Immature natural killer cell (primary cell): ENCODE data around the gene APOF. TPM values are rescaled to one million over a fixed set of nuclear protein-coding genes. Genes with fewer than 3 reads are reported as not detected.

Source experiments
- DNase-seq, 3 donors: peaks; one replicate each; pipeline ENCODE4 v3.0.0; 2022; ENCODE audit warnings: mixed read lengths in 1 of 3
- H3K27ac Mint-ChIP-seq, 6 donors: one replicate each; pipeline ENCODE4 v1.8.0; 2020; ENCODE audit warnings: mixed read lengths in 6 of 6, mild to moderate bottlenecking in 5 of 6, inconsistent platforms in 4 of 6, moderate library complexity in 3 of 6
- H3K27me3 Mint-ChIP-seq, 3 donors: one replicate each; pipeline ENCODE4 v1.8.0; 2020 to 2021; ENCODE audit warnings: low read depth in 3 of 3, mild to moderate bottlenecking in 3 of 3, mixed read lengths in 3 of 3, moderate library complexity in 3 of 3, inconsistent platforms in 1 of 3
- H3K36me3 Mint-ChIP-seq, 3 donors: one replicate each; pipeline ENCODE4 v1.8.0; 2020; ENCODE audit warnings: mixed read lengths in 3 of 3, inconsistent platforms in 2 of 3, mild to moderate bottlenecking in 2 of 3
- H3K4me1 Mint-ChIP-seq, 2 donors: one replicate each; pipeline ENCODE4 v1.8.0; 2020; ENCODE audit warnings: inconsistent platforms in 2 of 2, mild to moderate bottlenecking in 2 of 2, mixed read lengths in 2 of 2, moderate library complexity in 1 of 2
- H3K4me3 Mint-ChIP-seq, 5 donors: one replicate each; pipeline ENCODE4 v1.8.0; 2020; ENCODE audit warnings: mild to moderate bottlenecking in 5 of 5, mixed read lengths in 5 of 5, inconsistent platforms in 3 of 5, moderate library complexity in 3 of 5
- H3K9me3 Mint-ChIP-seq, 6 donors: one replicate each; pipeline ENCODE4 v1.8.0; 2020; ENCODE audit warnings: mild to moderate bottlenecking in 6 of 6, mixed read lengths in 6 of 6, inconsistent platforms in 4 of 6, moderate library complexity in 3 of 6
- polyA plus RNA-seq, 3 donors: library from polyadenylated mRNA; unstranded; fragments of 300-500 nt; fragmentation: Illumina TruSeq; gene quantifications; one replicate each; pipeline ENCODE4 v1.2.3, GENCODE V29; 2021

Gene APOF
- polyA plus RNA-seq, 3 donors from 2014 or later, result not detected

- no peak overlapping the region for H3K27ac Mint-ChIP-seq
These were observed 23.2 kb upstream of the APOF start for GRCh38 chr12:56385873-56386272.

GRCh38 chr12:56382611-56383010 is 20.0 kb upstream of the APOF start:
- Mint-ChIP-seq H3K4me1 (no peaks in the 10 kb centered on the region), H3K4me3 (no peak overlapping the region), H3K27me3 (peaks cover 0 to 6% (median 2%) of the 10 kb centered on the region in 3 donors), H3K9me3 (no peaks in the 10 kb centered on the region), H3K27ac (no peak overlapping the region), H3K36me3 (no peaks in the 10 kb centered on the region)
- DNase-seq, result no peak

More at GRCh38 chr12:56385873-56386272, 23.2 kb upstream of the APOF start:
- Mint-ChIP-seq H3K9me3 (no peaks in the 10 kb centered on the region), H3K4me3 (no peak overlapping the region), H3K36me3 (no peaks in the 10 kb centered on the region), H3K27me3 (peaks cover 2 to 5% (median 2%) of the 10 kb centered on the region in 3 donors), H3K4me1 (no peaks in the 10 kb centered on the region)
- no peak for DNase-seq

- no peak for DNase-seq
- no peak overlapping the region for H3K27ac Mint-ChIP-seq
These were observed 15.3 kb upstream of the APOF start for GRCh38 chr12:56377989-56378316.

GRCh38 chr12:56377310-56377988 is 14.8 kb upstream of the APOF start:
- Mint-ChIP-seq H3K27ac (no peak overlapping the region), H3K36me3 (no peaks in the 10 kb centered on the region), H3K27me3 (peaks cover 0 to 11% (median 5%) of the 10 kb centered on the region in 3 donors), H3K4me1 (no peaks in the 10 kb centered on the region), H3K9me3 (no peaks in the 10 kb centered on the region), H3K4me3 (no peak overlapping the region)
- DNase-seq, result no peak

More at GRCh38 chr12:56377989-56378316, 15.3 kb upstream of the APOF start:
- Mint-ChIP-seq H3K4me3 (no peak overlapping the region), H3K4me1 (no peaks in the 10 kb centered on the region), H3K27me3 (peaks cover 0 to 11% (median 5%) of the 10 kb centered on the region in 3 donors), H3K9me3 (no peaks in the 10 kb centered on the region), H3K36me3 (no peaks in the 10 kb centered on the region)

- Mint-ChIP-seq H3K4me3 (no peak overlapping the region), H3K4me1 (no peaks in the 10 kb centered on the region), H3K36me3 (no peaks in the 10 kb centered on the region), H3K9me3 (no peaks in the 10 kb centered on the region), H3K27ac (no peak overlapping the region), H3K27me3 (peaks cover 0 to 8% (median 5%) of the 10 kb centered on the region in 3 donors)
- no peak for DNase-seq
These were observed 13.2 kb upstream of the APOF start for GRCh38 chr12:56375598-56376434.

- Mint-ChIP-seq H3K4me1 (no peaks in the 10 kb centered on the region), H3K4me3 (no peak overlapping the region), H3K27me3 (peaks cover 0 to 6% (median 5%) of the 10 kb centered on the region in 3 donors), H3K36me3 (no peaks in the 10 kb centered on the region), H3K27ac (no peak overlapping the region), H3K9me3 (no peaks in the 10 kb centered on the region)
- DNase-seq, result no peak
These were observed 12.3 kb upstream of the APOF start for GRCh38 chr12:56374726-56375597.

GRCh38 chr12:56373515-56373914 is 10.9 kb upstream of the APOF start:
- Mint-ChIP-seq H3K27me3 (peaks cover 0 to 6% (median 5%) of the 10 kb centered on the region in 3 donors), H3K9me3 (no peaks in the 10 kb centered on the region), H3K36me3 (no peaks in the 10 kb centered on the region), H3K27ac (no peak overlapping the region), H3K4me3 (no peak overlapping the region), H3K4me1 (no peaks in the 10 kb centered on the region)
- no peak for DNase-seq

GRCh38 chr12:56366948-56367347 is 4.3 kb upstream of the APOF start:
- Mint-ChIP-seq H3K4me1 (no peaks in the 10 kb centered on the region), H3K4me3 (no peak overlapping the region), H3K36me3 (no peaks in the 10 kb centered on the region), H3K9me3 (no peaks in the 10 kb centered on the region), H3K27ac (peak overlapping the region in 1 of 6 donors; percentile 53), H3K27me3 (no peaks in the 10 kb centered on the region)
- DNase-seq, result no peak

GRCh38 chr12:56361487-56362129 is 1.0 kb downstream of the APOF start:
- no peak for DNase-seq
- Mint-ChIP-seq H3K27ac (peak overlapping the region; percentile 75 to 98 (median 91)), H3K36me3 (no peaks in the 10 kb centered on the region), H3K4me1 (peaks cover 25 to 42% of the 10 kb centered on the region in 2 donors), H3K4me3 (peak overlapping the region; percentile 94 to 99 (median 97)), H3K9me3 (no peaks in the 10 kb centered on the region), H3K27me3 (peaks cover 0 to 4% (median 4%) of the 10 kb centered on the region in 3 donors)

GRCh38 chr12:56359851-56360767 is 2.5 kb downstream of the APOF start, which contains the start of gene STAT2:
Gene STAT2 (minus strand): TSS chr12:56360107. CDS start chr12:56356571, 3,536 bp downstream.
- DNase-seq, result peak; percentile 100
- H3K4me1 Mint-ChIP-seq, result peaks cover 25 to 42% of the 10 kb centered on the region in 2 donors
- H3K27ac Mint-ChIP-seq, result peak within 1 kb of the TSS; percentile 90 to 98 (median 94)
- H3K4me3 Mint-ChIP-seq, result peak within 1 kb of the TSS; percentile 94 to 99 (median 97)
- H3K27me3 Mint-ChIP-seq, result peaks cover 0 to 4% (median 4%) of the 10 kb centered on the region in 3 donors
- H3K9me3 Mint-ChIP-seq, result no peaks in the 10 kb centered on the region
- peaks cover 4 to 7% (median 6%) of the 10 kb centered on the region in 3 donors for H3K36me3 Mint-ChIP-seq

- peak overlapping the region; percentile 94 to 99 (median 97) for H3K4me3 Mint-ChIP-seq
- H3K27ac Mint-ChIP-seq, result peak overlapping the region; percentile 90 to 98 (median 94)
- H3K27me3 Mint-ChIP-seq, result peaks cover 0 to 4% (median 4%) of the 10 kb centered on the region in 3 donors
- DNase-seq, result no peak
- H3K9me3 Mint-ChIP-seq, result no peaks in the 10 kb centered on the region
- H3K36me3 Mint-ChIP-seq, result peaks cover 4 to 18% (median 10%) of the 10 kb centered on the region in 3 donors
- peaks cover 25 to 42% of the 10 kb centered on the region in 2 donors for H3K4me1 Mint-ChIP-seq
These were observed 3.7 kb downstream of the APOF start for GRCh38 chr12:56358836-56359532.

GRCh38 chr12:56351325-56351724 is 11.3 kb downstream of the APOF start:
- Mint-ChIP-seq H3K27me3 (no peaks in the 10 kb centered on the region), H3K27ac (peak overlapping the region in 1 of 6 donors; percentile 12), H3K9me3 (no peaks in the 10 kb centered on the region), H3K36me3 (peaks cover 9 to 49% (median 21%) of the 10 kb centered on the region in 3 donors), H3K4me3 (no peak overlapping the region), H3K4me1 (no peaks in the 10 kb centered on the region)
- DNase-seq, result no peak
